ENCODE results near the gene CBFB.

CBFB gene

GRCh38 chr16:67013823-67014633 is 14.9 kb upstream of the CBFB start:
- Histone ChIP-seq H3K27ac (peak overlapping the region; percentile 81 to 84), H3K27me3 (no peaks in the 10 kb centered on the region), H3K4me1 (peaks cover 0 to 28% (median 18%) of the 10 kb centered on the region in 4 donors), H3K4me3 (peak overlapping the region; percentile 56 to 79), H3K36me3 (no peaks in the 10 kb centered on the region), H3K9me3 (no peaks in the 10 kb centered on the region)
- peak; percentile 73 to 95 for DNase-seq
- intact Hi-C loops (cut with DNase I; ENCODE audit: low total_unique reads), result no loop called here
- TF ChIP-seq CTCF (IDR thresholded peaks at IDR 0.05), result peak; percentile 27 to 51

- intact Hi-C loops (cut with DNase I; ENCODE audit: low total_unique reads), result loop anchor here (5.0 kb wide), 1 partner anchor 143 kb away; the partner anchor contains the start of genes FBXL8 and TRADD
- no peaks in the 10 kb centered on the region for H3K27me3 ChIP-seq
- H3K9me3 ChIP-seq, result no peaks in the 10 kb centered on the region
- peak overlapping the region; percentile 56 to 79 for H3K4me3 ChIP-seq
- no peaks in the 10 kb centered on the region for H3K36me3 ChIP-seq
- peak in 1 of 2 donors; percentile 63 for DNase-seq
- peak overlapping the region; percentile 81 to 84 for H3K27ac ChIP-seq
- no peak for TF ChIP-seq CTCF (IDR thresholded peaks at IDR 0.05)
- peaks cover 0 to 28% (median 18%) of the 10 kb centered on the region in 4 donors for H3K4me1 ChIP-seq
These were observed 14.2 kb upstream of the CBFB start for GRCh38 chr16:67014634-67015312.

GRCh38 chr16:67015313-67015731 is 13.6 kb upstream of the CBFB start:
- H3K27ac ChIP-seq, result peak overlapping the region; percentile 81 to 84
- peak in 1 of 2 donors; percentile 29 for DNase-seq
- intact Hi-C loops (cut with DNase I; ENCODE audit: low total_unique reads), result loop anchor here (5.0 kb wide), 1 partner anchor 142 kb away; the partner anchor contains the start of genes FBXL8 and TRADD

GRCh38 chr16:67016143-67016542 is 12.8 kb upstream of the CBFB start:
- Histone ChIP-seq H3K36me3 (no peaks in the 10 kb centered on the region), H3K9me3 (no peaks in the 10 kb centered on the region), H3K4me3 (no peak overlapping the region), H3K4me1 (peaks cover 0 to 28% (median 18%) of the 10 kb centered on the region in 4 donors), H3K27me3 (no peaks in the 10 kb centered on the region), H3K27ac (no peak overlapping the region)
- TF ChIP-seq CTCF (IDR thresholded peaks at IDR 0.05), result no peak
- intact Hi-C loops (cut with DNase I; ENCODE audit: low total_unique reads), result loop anchor here (5.0 kb wide), 1 partner anchor 141 kb away; the partner anchor contains the start of genes FBXL8 and TRADD
- peak in 1 of 2 donors; percentile 34 for DNase-seq

More at GRCh38 chr16:67015313-67015731, 13.6 kb upstream of the CBFB start:
- no peaks in the 10 kb centered on the region for H3K9me3 ChIP-seq
- H3K36me3 ChIP-seq, result no peaks in the 10 kb centered on the region
- TF ChIP-seq CTCF (IDR thresholded peaks at IDR 0.05), result no peak
- peaks cover 0 to 28% (median 18%) of the 10 kb centered on the region in 4 donors for H3K4me1 ChIP-seq
- no peaks in the 10 kb centered on the region for H3K27me3 ChIP-seq
- H3K4me3 ChIP-seq, result no peak overlapping the region

GRCh38 chr16:67016681-67017420 is 12.1 kb upstream of the CBFB start:
- DNase-seq, result peak in 1 of 2 donors; percentile 53
- Histone ChIP-seq H3K4me3 (no peak overlapping the region), H3K27ac (no peak overlapping the region), H3K9me3 (no peaks in the 10 kb centered on the region), H3K36me3 (no peaks in the 10 kb centered on the region), H3K4me1 (peaks cover 0 to 28% (median 18%) of the 10 kb centered on the region in 4 donors), H3K27me3 (no peaks in the 10 kb centered on the region)
- no peak for TF ChIP-seq CTCF (IDR thresholded peaks at IDR 0.05)
- intact Hi-C loops (cut with DNase I; ENCODE audit: low total_unique reads), result loop anchor here (5.0 kb wide), 1 partner anchor 140 kb away; the partner anchor contains the start of genes FBXL8 and TRADD
